Islet precursor cell (in vitro differentiated cells): ENCODE results near the gene C1QTNF12.

Source experiments
- DNase-seq: peaks from one replicate; pipeline ENCODE4 v3.0.0-alpha.2; 2018

Gene C1QTNF12

DNA sequence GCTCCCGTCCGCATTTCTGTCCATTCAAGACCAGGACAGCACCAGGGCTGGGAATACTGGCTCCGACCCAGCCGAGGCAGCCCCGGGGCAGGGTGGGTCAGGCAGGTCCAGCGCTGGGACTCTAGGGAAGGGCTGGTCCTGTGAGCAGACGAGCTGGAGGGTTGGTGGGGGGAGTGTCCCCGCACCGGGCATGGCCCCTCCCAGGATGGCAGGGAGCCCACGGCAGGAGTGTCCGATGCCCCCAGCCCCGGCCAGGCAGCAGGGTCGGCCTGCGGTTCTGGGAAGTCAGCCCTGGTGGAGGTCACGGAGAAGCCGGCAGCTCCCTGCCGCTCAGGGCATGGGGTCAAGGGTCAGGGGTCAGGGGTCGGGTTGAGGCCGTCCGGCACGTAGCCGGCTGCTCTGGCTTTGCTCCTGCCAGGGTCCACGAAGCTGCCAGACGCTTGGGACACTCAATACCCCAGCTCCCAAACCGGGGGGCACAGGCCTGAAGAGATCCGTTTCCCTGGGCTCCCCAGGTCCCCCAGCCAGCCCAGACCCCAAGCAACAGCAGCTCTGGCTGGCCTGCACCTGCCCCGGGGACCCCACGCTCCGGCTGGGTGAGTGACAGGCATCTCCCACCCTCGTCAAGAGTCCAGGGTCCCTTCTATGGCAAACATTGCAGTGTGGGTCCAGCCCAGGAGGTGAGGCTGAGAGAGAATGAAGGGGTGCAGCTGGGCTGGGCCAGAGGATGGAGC is 6.7 kb downstream of the C1QTNF12 start:
- peak; percentile 81 for DNase-seq

DNA sequence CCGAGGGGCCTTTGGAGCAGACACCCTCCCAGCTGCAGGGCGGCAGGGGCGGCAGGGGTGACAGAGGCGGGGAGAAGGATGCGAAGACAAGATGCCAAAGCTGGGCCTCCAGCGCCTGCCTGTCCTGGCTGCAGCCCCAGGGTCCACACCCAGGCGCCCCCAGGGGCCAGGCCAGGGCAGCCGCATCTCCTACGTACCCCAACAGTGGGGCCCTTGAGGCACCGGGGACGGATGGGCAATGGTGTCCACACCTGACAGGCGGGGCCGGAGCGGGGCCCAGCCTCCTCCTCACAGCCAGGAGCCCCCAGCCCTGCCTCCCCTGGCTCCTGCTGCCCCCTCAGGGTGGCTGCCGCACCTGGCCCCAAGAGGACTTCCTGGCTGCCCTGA is 7.3 kb downstream of the C1QTNF12 start:
- DNase-seq: no peak

DNA sequence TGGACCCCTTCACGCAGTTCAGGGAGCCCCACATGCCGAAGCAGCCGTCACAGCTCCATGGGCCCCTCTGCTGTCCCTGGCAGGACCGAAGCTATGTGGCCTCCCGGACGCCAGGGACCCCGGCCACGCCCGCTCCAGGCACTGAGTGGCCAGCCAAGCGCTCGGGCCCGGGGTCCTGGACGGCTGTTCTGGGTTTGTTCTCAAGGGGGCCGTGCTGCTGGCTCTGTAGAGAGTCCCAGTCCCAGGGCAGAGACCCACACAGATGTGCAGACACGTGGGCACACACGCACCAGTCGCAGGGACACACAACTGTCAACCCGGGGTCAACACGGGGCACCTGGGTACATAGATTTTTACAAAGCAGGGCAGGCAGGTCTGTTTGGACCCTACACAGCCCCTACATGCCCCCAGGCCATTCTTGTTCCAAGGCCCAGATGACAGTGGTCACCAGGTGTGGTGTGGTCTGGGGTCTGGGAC is 7.8 kb downstream of the C1QTNF12 start:
- no peak for DNase-seq

DNA sequence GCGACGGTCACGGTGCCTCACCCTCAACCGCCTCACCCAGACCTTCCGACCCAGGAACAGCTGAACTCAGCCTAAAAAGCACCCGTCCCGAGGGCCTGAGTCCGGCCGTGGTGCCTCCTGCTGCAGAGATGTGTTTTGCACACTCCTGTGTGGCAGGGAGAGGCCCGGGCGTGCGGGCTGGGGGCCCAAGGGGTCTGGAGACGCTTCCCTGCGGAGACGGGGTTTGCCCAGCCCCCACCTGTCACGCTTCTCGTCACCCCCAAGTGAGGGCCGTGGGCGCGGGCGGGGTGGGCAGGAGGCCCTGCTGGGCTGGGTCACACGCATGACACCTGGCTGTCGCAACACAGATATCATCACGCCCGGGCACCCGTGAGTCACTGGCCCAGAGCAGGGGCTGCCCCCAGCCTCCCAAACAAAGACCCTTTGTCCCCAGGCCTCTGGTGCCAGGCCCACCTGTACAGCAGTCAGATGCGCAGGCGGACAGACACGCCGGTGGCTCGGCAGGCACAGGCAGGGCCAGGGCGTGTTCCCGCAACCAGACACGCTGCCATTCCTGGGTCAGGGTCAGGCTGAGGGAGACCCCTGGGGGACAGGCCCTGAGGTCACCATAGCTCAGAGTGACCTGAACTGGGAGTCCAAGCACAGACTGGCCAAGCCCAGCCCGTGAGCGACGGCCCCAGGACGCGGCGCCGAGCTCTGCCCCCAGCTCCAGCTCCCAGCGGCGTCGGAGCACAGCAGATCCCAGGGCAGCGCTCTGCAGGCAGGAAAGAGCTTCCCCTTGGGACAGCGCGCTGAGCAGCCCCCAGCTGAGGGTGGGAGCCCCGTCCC is 8.4 kb downstream of the C1QTNF12 start:
- DNase-seq: peak; percentile 77

DNA sequence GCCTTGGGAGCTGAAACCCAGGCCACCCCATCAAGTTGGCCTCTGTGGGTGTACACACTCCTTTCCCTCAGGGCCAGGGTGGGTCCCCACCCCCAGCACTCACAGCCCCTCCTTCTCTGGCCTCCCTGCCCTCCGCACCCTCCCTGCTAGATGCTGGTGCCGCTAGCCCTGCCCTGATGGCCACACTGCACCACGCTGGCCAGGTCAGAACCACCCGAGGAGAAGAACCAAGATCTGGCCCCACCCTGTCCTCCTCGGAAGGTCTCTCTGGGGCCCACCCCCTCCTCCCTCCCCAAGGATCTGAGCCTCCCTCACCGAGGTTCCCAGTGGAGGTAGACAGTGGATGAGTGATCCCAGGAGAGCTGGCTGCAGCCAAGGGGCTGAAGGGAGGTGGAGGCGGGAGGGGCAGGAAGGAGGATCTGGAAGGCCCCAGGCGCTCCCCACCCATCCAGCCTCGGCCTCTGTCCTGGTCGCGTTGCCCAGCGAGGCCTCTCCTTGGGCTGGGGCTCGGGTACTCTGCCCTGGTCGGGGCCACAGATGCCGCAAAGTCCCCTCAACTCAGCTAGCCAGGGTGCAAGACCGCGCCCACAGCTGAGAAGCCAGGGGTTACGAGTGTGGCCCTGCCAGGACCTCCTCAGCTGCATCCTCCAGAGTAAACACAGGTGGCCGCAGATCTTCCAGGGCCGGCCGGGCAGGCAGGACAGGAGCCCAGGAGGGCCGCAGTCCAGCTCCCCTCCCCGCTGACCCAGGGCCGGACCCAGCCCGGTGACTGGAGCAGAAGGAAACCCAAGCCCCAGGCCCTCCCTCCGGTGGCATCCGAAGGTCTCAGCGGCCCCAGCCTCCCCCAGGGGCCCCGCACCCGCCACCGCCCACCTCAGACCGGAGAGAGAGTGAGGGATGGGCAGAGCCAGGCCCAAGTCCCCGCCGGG is 9.3 kb downstream of the C1QTNF12 start:
- DNase-seq: no peak

DNA sequence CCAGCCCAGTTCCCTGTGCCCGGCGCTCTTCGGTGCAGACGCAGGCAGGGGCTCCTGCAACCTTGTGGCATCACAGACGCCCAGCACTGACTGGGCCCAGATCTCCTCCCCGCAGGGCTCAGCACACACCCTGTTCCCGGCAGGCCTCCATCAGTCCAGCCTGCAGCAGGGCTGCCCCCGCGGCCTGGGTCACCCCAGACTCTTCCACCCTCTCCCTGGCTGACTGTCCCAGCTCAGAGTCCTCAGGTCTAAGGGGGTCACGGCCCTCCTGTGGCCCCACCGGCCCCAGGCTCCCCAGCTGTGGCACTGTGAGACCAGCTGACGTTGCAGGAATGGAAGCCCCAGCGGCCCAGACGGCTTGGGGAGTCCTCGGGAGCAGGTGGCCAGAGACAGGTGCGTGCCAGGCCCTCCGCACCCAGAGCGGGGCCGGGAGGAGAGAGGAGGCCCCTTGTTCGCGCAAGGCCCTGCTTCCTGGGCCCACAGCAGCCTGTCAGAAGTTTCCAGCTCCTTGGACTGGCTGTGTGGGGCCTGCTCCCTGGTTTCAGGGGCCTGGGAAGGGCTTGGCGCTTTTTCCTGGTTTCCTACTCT is 10.3 kb downstream of the C1QTNF12 start:
- no peak for DNase-seq

DNA sequence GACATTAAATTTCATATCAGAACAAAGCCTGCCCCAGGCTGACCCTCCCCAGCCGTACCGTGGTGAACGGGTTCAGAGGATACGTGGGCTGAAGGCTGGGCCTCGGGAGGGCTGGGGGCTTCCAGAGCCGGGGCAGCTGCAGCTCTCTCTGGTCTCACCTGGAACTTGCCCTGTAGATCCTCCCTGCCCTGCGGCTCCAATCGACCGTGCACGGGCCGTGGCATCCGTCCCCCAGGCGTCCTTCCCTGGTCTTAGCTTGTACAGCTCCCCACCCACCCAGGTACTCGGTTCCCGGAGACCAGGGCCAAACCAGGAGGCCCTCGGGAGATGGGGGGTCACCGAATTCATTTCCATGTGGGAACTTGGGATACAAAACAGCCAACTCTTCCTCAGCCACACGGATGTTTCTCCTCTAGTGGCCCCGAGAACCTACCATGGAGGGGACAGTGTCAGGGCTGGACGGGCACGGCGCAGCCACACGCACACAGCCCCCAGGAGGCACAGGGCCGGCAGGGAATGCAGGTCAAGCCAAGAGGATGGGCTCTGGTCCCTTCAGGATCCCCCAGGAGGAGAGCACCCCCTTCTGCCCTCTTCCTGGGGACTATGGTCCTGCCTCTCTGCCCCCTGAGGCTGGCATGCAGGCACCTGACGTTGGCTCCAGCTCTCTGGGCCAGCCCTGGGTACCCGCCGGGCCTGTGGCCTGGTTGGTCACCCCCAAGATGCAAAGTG is 11.3 kb downstream of the C1QTNF12 start:
- DNase-seq: no peak

DNA sequence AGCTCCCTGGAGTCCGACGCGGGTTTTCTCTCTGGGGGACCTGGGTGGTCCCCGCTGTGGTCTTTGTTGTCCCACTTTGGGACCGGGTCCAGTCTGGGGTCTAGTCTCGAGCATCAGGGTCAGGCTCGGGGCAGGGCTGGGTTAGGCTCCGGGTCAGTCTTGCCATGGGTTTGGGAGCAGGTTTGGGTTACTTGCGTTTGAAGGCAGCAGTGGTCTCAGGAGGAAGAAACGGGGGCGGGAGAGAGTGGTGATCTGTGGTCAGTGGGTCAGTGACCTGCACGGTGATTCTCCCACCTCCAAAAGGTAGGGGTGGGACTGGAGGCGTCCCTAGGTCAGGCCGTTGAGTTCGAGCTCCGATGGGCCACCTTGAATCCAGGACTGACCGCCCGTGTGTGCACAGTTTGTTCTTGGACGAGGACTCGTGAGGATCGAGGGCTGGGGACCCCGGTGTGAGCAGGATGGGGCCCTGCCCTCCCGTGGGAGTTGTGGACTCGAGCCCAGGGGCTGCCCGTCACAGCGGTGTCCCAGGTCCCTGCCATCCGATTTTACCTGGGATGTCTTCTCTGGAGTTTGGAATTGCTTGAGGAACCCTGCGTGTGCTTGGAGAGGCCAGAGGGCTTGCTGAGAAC is 12.2 kb downstream of the C1QTNF12 start:
- no peak for DNase-seq

DNA sequence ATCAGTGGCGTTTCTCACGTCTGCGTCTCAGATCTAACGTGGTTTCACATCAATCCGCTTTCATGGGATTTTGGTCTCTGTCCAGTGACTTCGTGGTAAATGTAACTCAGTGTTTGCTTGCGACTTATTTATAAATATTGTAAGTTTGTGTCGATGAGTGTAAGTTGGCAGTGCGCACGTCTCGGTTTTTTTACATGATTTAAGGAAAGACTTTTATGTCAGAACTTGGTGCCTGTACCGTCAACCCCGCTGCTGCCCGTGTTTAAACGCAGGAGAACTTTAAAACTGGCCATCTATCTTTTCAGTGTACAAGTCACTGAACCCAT is 13.0 kb downstream of the C1QTNF12 start:
- no peak for DNase-seq

DNA sequence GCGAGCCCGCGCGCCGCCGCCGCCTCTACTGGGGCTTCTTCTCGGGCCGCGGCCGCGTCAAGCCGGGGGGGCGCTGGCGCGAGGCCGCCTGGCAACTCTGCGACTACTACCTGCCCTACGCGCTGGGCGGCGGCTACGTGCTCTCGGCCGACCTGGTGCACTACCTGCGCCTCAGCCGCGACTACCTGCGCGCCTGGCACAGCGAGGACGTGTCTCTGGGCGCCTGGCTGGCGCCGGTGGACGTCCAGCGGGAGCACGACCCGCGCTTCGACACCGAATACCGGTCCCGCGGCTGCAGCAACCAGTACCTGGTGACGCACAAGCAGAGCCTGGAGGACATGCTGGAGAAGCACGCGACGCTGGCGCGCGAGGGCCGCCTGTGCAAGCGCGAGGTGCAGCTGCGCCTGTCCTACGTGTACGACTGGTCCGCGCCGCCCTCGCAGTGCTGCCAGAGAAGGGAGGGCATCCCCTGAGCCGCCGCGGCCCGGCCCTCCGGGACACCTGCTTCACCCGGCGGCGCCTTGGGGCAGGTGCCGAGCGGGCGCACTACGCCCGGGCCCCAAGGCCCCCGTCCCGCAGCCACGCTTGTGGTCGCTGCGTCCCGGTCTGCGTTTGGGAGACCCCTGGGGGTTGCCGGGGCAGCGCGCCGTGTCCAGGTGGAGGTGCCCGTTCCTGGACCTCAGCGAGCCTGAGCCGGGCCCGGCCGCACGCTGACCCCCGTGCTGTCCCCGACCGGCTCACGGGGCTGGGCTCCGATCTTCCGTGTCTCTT is 13.5 kb downstream of the C1QTNF12 start:
- DNase-seq: no peak

DNA sequence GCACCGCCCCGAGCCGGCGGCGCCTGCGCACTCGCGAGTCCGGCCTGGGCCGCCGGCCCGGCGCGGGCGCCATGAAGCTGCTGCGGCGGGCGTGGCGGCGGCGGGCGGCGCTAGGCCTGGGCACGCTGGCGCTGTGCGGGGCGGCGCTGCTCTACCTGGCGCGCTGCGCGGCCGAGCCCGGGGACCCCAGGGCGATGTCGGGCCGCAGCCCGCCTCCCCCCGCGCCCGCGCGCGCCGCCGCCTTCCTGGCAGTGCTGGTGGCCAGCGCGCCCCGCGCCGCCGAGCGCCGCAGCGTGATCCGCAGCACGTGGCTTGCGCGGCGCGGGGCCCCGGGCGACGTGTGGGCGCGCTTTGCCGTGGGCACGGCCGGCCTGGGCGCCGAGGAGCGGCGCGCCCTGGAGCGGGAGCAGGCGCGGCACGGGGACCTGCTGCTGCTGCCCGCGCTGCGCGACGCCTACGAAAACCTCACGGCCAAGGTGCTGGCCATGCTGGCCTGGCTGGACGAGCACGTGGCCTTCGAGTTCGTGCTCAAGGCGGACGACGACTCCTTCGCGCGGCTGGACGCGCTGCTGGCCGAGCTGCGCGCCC is 14.2 kb downstream of the C1QTNF12 start, which contains the start of gene B3GALT6:
Gene B3GALT6 (plus strand): TSS at position 30 of the 588 bp plus-strand sequence. CDS start 42 bp downstream, at position 72.
- no peak for DNase-seq

DNA sequence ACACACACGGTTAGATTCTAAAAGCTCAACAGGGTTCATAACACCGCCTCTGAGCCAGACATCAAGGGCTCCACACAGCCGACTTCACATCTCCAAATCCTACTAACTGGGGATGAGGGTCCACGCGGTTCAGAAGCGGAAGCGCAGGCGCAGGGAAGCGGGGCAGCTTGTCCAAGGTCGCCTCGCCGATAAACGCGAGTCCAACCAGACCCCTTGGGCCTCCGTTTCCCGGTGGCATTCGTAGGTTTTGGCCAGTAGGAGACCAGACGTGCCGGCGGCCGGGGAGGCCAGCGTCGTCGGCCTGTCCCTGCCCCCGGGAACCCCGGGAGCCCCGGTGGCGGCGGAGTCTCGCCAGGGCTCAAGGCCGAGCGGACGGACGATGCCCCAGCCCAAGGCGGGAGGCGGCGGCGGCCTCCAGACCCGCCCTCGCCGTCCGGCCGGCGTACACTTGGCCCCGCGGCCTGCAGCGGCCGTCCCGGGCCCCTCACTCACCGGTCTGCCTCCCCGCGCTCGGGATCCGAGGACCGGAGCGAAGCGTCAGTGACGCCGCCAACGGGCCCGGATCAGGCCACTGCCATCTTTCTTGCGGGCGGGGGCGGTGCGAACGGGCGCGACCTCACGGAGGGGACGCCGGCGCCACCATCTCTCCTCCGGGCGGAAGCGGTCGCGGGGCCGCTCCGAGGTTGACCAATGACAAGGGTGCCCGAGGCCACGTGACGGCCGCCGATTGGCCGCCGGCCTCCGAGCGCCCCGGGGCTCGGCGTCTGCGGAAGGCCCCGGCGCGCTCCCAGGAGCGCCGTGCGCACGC is 14.9 kb downstream of the C1QTNF12 start, which contains the start of gene SDF4:
Gene SDF4 (minus strand): TSS at position 602 of the 808 bp plus-strand sequence. CDS start 3,229 bp downstream, outside the sequence.
- peak; percentile 97 for DNase-seq

DNA sequence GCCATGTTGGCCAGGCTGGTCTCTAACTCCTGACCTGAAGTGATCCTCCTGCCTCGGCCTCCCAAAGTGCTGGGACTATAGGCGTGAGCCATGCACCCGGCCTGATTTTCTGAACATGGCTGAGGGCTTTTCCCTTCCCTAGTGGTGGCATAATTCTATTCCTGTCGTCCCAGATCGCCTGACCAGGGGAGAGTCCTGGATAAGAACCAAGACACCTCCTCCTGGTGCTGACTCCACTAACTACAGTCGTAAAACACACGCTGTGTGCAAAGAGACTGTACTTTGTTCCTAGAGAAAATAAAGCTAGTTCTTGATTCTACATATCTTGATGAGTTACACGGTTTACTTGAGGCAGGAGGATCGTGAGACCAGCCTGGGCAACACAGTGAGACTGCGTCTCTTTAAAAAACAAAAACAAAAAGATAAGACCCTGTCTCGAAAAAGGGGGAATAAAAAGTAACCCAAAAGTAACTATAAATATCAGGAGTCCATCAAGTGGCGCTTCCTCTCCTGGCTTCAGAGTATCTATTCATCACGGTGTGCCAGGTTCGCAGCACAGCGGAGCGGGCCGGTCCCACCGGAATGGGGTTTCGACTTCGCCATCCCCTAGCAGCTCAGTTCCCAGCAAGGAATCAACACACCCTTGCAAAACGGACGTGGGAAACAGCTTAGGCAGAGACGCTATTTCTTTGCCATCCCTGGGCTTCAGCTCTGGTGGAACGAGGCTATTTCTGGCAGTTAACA is 15.7 kb downstream of the C1QTNF12 start:
- no peak for DNase-seq

DNA sequence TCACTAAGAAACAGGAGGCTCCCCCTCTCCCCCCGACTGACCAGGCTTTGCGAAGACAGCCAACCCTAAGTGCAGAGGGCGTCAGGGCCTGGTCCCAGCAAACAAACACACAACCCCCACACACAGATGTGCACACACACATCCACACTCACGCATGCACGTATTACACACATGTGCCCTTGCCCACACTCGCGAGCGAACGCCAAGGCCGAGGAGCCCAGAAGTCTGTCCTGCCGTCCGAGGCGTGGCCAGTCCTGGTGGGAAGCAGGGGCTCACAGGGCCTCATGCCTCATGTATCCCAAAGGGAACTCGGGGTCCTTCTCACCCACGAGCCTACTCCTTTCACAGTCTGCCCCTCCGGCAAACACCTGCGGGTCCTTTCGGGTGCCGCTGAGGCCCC is 16.8 kb downstream of the C1QTNF12 start:
- DNase-seq: no peak

DNA sequence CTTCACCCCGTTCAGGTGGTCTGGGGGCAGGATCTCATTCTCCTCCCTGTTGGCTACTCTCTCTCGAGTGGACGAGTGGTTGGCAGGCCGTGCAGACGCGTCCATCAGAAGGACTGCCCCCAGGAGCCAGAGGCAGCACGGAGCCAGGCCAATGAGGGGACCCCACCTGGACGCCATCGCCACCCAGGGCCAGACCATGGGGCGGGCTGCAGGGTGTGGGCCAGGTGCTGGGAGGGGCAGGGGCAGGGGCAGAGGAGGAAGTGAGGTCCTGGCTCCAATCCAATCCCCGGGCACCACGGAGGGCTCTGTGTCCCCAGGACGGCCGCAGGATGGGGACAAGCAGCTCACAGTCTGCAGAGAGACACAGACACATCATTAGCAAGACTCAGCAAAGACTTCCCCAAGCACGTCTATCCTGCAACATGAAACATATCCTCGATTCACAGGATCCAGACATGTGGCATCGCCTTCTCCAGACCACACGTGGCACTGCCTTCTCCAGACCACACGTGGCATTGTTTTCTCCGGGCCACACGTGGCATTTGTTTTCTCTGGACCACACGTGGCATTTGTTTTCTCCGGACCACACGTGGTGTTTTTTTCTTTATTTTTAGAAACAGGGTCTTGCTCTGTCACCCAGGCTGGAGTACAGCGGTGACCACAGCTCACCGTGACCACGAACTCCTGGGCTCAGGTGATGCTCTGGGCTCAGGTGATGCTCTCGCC is 17.8 kb downstream of the C1QTNF12 start:
- DNase-seq: no peak

DNA sequence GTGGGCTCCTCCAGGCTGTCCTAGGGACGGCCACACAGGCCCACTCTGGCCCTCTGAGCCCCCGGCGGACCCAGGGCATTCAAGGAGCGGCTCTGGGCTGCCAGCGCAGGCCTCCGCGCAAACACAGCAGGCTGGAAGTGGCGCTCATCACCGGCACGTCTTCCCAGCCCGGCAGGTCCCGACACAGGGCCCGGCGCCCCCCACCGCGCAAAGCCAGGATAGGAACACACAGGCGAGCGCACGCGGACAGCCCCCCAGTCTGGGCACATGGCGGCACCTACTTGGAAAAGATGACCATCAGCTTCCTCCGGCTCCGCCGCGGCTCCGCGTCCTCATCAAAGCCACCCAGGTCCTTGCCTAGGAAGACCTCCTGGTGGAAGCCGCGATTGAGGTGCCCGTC is 18.3 kb downstream of the C1QTNF12 start:
- DNase-seq: no peak

DNA sequence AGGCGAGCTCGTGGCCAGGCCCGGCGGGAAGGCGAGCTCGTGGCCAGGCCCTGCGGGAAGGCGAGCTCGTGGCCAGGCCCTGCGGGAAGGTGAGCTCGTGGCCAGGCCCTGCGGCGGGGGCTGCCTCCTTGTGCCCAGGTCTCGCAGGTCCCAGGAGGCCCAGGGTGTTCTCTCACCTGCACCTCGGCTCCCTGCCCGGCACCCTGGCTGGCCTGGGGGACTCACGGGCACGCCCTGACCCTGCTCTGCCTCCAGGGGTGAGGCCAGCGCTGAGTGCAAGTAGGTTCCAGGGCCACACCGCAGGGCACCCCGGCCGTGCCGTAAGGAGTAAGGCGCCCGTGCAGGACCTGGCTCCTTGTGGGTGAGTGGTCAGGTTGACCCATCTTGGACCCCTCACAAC is 19.1 kb downstream of the C1QTNF12 start:
- DNase-seq: no peak
